GM19467 (cell line): ENCODE data around the gene LAMA1.
"Not testable (repeated sequence)": the region's sequence is repeated elsewhere in the genome, so short reads cannot be mapped to it uniquely, and the experiment has no call there.

Experiments used
- ATAC-seq: cut with Tn5 transposase; IDR thresholded peaks from one replicate; pipeline ENCODE4 v1.9.1; 2021; ENCODE audit warnings: mild to moderate bottlenecking, moderate library complexity; ENCODE audit not compliant: unreplicated experiment

LAMA1 gene

DNA sequence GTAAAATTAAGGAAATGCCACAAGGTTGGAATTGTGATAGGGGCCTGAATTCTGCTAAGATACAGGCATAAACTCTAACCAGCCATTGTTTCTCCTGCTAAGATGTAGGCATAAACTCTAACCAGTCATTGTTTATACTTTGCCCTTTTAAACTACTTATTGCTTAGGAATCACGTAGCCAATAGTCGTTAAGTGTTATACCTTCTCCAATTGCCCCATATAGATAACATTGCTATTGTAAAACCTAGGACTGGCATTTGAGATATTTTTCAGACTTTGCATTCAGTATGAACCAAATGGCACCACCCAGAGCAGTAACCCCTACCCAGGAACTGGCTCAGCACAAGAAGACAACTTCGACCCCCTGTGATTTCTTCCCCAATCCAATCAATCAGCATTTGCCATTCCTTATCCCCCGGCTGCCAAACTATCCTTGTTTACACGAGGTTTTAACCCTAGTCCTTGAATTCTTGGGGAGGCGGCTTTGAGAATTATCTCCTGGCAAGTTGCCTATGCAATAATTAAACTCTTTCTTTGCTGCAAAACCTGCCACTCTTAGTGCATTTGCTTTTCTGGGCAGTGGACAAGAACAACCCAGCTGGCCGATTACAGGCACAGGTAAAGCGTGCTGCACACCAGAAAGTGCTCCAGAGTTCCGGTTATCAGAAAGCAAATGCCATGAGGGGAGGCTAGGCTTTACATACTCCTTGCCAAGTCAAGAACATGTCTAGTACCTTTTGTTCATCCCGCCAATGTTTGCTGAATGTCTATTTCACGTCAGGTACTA, 167.6 kb downstream of the LAMA1 start:
- ATAC-seq, result no peak

- ATAC-seq, result no peak
These were observed 169.1 kb downstream of the LAMA1 start for GRCh38 chr18:6948281-6949055.

GRCh38 chr18:6947338-6948030, 170.1 kb downstream of the LAMA1 start:
- no peak for ATAC-seq

- no peak for ATAC-seq
These were observed 174.5 kb downstream of the LAMA1 start for GRCh38 chr18:6943143-6943542.

DNA sequence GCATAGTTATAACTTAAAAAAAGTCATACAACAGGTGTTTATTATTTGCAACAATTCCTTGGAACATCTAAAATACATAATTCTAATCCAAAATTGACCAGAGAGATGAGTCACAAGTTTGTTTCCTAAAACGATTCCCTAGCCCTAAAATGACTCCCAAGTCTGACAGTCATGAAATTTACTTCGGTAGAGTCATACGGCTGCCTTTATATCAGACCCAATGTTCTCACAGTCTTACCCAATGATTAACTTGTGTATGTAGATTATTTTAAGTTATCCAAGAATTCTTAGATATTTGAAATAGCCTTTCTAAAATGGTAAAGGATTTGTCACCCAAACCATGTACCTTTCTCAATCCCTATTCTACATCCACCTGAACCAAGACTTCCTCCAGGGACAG, 174.9 kb downstream of the LAMA1 start:
- no peak for ATAC-seq

- ATAC-seq, result no peak
These were observed 175.6 kb downstream of the LAMA1 start for GRCh38 chr18:6941996-6942395.

DNA sequence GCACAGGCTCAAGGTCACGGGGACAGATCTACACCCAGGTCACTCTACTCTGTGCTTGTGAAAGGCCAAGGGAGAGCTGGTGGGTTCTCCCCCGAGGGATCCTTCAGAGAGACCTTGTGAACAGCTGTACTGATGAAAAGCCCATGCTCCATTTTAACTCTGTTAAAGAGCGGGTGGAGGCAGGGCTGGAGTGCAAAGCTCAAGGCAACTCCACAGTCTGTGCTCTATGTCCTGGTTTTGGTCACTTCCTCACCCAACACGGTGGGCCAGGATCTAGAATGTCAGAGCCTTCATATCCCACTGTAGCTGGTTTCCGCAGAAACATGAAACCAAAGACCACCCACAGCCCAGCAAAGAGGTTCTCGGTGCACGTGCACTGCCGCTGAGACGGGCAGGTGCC, 177.1 kb downstream of the LAMA1 start:
- no peak for ATAC-seq

DNA sequence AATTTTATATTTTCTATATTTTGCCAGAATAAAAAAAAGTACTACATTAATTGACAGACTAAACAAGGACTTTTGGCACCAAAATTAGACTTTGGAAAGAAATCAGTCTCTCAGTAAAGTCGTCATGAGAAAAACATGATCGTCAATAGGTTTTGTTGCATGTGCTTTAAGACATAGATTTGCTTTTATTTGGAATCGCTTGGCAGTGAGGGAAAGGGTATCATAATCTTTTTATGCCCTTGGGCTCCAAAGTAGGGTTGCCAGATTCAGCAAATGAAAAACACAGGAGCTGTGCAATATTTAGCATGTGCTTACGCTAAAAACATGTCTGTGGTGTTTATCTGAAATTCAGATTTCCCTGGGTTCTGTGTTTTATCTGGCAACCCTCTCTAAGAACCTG, 177.6 kb downstream of the LAMA1 start:
- no peak for ATAC-seq

DNA sequence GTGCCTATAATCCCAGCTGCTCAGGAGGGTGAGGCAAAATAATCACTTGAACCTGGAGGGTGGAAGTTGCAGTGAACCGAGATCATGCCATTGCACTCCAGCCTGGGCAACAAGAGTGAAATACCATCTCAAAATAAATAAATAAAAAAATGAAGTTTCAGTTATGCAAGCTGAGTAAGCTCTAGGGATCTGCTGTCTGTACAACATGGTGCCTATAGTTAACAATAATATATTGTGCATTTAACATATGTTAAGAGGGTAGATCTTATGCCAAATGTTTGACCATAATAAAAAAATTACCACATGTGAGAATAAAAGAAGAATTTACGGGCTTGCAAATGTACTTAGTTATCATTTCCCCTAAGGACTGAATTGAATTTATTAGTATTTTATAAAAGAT, 179.2 kb downstream of the LAMA1 start:
- not testable (repeated sequence) for ATAC-seq

GRCh38 chr18:6938003-6938402, 179.6 kb downstream of the LAMA1 start:
- no peak for ATAC-seq

DNA sequence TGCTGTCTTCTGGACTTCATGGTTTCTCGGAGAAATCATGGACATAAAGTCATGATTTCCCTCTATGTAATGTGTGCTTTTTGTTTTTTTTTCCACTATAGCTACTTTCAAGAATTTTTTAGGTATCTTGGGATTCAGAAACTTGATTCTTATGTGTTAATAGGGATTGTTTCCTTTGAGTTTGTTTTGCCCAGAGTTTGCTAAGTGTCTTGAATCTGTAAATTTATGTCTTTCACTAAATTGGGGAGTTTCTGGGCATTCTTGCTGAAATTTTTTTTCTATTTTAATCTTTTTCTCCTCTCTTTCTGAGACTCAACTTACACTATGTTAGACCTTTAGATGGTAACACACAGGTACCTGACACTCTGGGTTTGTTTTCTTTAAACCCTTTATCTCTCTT, 182.7 kb downstream of the LAMA1 start:
- no peak for ATAC-seq

GRCh38 chr18:6929370-6930102, 188.1 kb downstream of the LAMA1 start:
- no peak for ATAC-seq

DNA sequence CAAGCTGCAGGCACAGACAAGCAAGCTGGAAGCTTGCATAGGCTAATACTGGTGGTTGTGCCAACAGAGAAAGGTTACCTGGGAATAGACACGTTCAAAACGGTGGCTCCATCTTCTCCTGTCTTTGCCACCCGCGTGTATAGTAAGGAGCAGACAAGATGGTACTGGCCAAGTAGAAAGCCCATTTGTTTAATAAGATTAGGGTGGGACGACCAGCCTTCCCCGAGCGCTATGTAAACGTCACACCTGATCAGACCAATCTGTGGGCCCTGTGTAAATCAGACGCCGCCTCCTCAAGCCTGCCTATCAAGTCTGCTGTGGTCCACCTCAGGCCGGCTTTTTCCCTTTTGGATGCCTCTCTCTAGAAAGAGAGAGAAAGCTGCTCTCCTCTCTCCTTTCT, 189.2 kb downstream of the LAMA1 start:
- no peak for ATAC-seq

DNA sequence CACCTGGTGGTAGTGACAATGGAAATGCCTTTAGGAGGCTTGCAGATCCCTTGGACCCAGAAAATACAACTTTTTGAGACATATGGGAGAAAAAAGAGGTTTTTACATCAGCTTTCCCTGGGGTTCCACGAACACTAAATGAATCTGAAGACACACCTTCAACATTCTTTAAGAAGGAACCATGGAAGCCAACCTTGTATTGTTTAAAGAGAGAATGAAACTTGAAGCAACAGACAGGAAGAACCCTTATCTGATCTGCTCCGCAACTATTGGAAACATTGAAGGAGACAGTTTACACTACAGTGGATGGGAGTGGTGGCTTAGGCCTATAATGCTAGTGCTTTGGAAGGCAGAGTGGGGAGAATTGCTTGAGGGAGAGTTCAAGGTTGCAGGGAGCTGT, 190.4 kb downstream of the LAMA1 start:
- no peak for ATAC-seq

DNA sequence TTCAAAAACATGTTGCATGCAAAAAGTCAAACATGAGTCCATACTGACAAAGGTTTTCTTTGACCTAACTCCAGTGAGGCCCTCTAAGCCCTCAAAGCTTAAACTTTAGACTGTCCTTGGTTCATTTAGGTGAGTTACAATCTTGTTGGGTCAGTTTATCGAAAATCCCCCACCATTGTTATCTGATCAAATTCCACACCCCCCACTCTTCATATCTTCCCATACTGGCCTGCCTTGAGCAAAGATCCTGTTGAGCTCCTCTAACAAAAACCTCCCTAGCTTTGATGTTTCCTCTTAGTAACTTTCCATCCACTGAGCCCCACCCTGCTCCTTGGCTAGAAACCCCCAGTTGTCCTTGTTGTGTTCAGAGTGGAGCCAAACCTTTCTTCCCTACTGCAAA, 194.4 kb downstream of the LAMA1 start:
- ATAC-seq, result no peak

- no peak for ATAC-seq
These were observed 196.0 kb downstream of the LAMA1 start for GRCh38 chr18:6921571-6921970.

GRCh38 chr18:6920099-6920955, 197.3 kb downstream of the LAMA1 start:
- ATAC-seq, result no peak

- no peak for ATAC-seq
These were observed 200.5 kb downstream of the LAMA1 start for GRCh38 chr18:6917072-6917471.

GRCh38 chr18:6901286-6901926, 216.2 kb downstream of the LAMA1 start:
- no peak for ATAC-seq

GRCh38 chr18:6891788-6892187, 225.8 kb downstream of the LAMA1 start:
- ATAC-seq, result no peak
